ENCODE measurements around the gene AMTN.

DNA sequence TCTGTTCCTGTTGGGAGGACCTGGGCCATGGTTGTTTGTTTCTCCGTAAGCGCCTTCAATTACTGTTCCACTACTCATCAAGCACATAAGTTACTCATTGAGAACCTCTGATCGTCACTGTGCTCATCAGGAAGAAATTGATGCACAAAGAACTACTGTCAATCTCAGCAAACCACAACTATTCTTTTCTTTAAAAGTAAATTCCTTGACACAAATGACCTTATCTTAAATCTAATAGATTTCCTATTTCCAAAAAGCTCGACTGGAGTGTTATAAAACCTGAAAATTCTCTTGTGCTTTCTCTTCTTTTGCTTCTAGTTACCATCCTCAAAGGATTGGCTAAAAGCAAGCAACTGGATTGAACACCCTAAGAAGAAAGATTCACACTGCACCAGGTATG lies 46.5 kb upstream of the AMTN start, which contains the start of gene MUC7:
- TF ChIP-seq POLR2A (IDR thresholded peaks at IDR 0.05; ENCODE audit: low read depth, low read length), result no peak
- no peak for TF ChIP-seq POLR2AphosphoS5 (IDR thresholded peaks at IDR 0.05; ENCODE audit: low read depth, low read length)
